Panc1 (cell line): ENCODE results near the gene PPP4C.

Experiments used
- POLR2AphosphoS5 ChIP-seq: IDR thresholded peaks from 2 replicates; pipeline ENCODE4 v1.6.1; 2012; ENCODE audit warnings: mild to moderate bottlenecking, low read depth, low read length, moderate library complexity
- TCF7L2 ChIP-seq: IDR thresholded peaks from 2 replicates; pipeline ENCODE4 v1.6.1; 2011; ENCODE audit warnings: mild to moderate bottlenecking, low read depth, low read length, inconsistent platforms
- TF ChIP-seq, protein P1 (sequence below): fragments of 450-650 bp; IDR thresholded peaks from 2 replicates; pipeline ENCODE4 v1.5.1; 2017; ENCODE audit warnings: mild to moderate bottlenecking
- TF ChIP-seq, protein P2 (sequence below), 2 experiments: IDR thresholded peaks; 2 replicates each; pipeline ENCODE4 v1.6.1; 2011 to 2012; ENCODE audit warnings: low read depth in 2 of 2, control low read depth in 1 of 2, low read length in 1 of 2, mild to moderate bottlenecking in 1 of 2, moderate library complexity in 1 of 2; ENCODE audit not compliant: insufficient read depth in 1 of 2

DNA sequence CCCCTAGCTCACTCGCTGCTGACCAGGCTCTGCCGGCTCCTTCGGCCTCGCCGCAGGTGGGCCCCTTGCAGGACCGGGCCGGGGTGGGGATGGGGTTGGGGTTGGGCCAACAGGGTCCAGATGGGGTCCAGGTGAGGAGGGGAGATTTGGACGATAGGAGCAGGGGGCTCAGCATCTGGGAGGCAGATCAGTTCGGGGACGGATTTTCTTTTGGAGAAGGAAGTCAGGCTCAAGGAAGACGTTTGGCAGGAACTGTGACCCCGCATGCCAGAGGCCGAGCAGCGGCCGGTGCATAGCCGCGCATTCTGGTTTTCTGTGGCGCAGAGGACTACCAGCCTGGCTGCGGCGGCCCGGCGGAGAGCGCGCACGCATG is 11.1 kb upstream of the PPP4C start:
- TF ChIP-seq POLR2AphosphoS5: no peak
- TF ChIP-seq, protein P1, sequence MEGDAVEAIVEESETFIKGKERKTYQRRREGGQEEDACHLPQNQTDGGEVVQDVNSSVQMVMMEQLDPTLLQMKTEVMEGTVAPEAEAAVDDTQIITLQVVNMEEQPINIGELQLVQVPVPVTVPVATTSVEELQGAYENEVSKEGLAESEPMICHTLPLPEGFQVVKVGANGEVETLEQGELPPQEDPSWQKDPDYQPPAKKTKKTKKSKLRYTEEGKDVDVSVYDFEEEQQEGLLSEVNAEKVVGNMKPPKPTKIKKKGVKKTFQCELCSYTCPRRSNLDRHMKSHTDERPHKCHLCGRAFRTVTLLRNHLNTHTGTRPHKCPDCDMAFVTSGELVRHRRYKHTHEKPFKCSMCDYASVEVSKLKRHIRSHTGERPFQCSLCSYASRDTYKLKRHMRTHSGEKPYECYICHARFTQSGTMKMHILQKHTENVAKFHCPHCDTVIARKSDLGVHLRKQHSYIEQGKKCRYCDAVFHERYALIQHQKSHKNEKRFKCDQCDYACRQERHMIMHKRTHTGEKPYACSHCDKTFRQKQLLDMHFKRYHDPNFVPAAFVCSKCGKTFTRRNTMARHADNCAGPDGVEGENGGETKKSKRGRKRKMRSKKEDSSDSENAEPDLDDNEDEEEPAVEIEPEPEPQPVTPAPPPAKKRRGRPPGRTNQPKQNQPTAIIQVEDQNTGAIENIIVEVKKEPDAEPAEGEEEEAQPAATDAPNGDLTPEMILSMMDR: no peak
- TF ChIP-seq, protein P2, sequence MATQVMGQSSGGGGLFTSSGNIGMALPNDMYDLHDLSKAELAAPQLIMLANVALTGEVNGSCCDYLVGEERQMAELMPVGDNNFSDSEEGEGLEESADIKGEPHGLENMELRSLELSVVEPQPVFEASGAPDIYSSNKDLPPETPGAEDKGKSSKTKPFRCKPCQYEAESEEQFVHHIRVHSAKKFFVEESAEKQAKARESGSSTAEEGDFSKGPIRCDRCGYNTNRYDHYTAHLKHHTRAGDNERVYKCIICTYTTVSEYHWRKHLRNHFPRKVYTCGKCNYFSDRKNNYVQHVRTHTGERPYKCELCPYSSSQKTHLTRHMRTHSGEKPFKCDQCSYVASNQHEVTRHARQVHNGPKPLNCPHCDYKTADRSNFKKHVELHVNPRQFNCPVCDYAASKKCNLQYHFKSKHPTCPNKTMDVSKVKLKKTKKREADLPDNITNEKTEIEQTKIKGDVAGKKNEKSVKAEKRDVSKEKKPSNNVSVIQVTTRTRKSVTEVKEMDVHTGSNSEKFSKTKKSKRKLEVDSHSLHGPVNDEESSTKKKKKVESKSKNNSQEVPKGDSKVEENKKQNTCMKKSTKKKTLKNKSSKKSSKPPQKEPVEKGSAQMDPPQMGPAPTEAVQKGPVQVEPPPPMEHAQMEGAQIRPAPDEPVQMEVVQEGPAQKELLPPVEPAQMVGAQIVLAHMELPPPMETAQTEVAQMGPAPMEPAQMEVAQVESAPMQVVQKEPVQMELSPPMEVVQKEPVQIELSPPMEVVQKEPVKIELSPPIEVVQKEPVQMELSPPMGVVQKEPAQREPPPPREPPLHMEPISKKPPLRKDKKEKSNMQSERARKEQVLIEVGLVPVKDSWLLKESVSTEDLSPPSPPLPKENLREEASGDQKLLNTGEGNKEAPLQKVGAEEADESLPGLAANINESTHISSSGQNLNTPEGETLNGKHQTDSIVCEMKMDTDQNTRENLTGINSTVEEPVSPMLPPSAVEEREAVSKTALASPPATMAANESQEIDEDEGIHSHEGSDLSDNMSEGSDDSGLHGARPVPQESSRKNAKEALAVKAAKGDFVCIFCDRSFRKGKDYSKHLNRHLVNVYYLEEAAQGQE (IDR thresholded peaks at IDR 0.05; ENCODE audit: insufficient read depth in 1 of 2, low read depth in 2 of 2, low read length in 1 of 2): no peak
- TF ChIP-seq TCF7L2: no peak
